Measurements from ENCODE around the gene POLR2A.
A peak's percentile ranks its signal among the peaks of the same experiment; 100 is the strongest.
"Not testable (repeated sequence)": the region's sequence is repeated elsewhere in the genome, so short reads cannot be mapped to it uniquely, and the experiment has no call there.

POLR2A gene

DNA sequence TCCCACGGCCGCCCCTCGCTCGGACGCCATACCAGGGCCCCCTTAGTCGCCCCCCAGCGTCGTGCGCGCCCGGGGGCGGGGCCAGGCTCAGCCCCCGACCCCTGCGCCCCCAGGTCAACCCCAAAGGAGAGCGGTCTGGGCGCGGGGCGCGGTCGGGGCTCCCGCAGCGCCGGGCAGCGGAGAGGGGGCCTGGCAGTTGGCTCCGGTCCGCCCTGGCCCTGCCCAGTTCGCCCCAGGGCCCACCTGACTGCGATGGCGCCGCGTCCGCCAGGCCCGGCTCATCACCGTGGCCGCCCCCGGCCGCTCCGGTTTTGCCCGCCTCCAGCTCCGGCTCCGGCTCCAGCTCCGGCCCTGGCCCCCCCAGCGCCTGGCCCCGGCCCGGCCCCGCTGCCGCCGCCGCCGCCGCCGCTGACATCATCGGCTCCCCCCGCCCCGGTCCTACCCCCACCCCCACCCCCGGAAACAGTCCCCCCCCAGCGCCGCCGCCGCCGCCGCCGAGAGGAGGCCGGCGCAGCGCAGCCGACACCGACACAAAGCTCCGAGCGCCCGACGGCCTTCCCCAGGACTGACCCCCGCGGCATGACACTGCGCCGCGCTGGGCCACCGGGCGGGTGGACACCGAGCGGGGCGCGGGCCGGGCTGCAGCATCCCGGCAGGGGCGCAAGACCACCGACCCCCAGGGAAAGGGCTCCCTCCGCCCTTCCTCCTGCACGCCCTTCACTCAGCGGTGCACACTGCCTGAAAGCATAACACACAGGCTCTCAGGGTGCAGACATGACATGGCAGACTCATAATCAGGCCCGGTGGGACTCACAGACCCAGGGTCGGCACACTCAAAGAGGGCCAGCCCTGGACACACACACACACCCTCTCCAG lies 4.7 kb upstream of the POLR2A start, which contains the start of gene ZBTB4:
Gene ZBTB4, minus strand, starts transcription at position 419 of the 876 bp plus-strand sequence. CDS start 12,830 bp downstream, outside the sequence.
- peak; percentile 64 for DNase-seq (ENCODE audit: low read depth)

DNA sequence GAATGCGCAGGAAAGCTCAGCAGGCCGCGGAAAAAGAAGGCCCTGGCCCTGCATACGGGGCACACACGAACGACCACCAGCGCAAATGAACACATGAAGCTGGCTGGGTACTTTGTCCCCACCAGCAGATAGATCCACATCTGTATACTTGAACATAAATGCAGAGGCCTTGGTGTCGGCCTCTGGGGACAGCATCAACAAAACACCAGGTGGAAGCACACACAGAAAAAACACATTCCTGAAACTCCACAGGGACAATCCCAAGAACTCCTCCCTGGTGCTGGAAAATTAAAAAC lies 4.1 kb upstream of the POLR2A start:
- no peak for DNase-seq (ENCODE audit: low read depth)

DNA sequence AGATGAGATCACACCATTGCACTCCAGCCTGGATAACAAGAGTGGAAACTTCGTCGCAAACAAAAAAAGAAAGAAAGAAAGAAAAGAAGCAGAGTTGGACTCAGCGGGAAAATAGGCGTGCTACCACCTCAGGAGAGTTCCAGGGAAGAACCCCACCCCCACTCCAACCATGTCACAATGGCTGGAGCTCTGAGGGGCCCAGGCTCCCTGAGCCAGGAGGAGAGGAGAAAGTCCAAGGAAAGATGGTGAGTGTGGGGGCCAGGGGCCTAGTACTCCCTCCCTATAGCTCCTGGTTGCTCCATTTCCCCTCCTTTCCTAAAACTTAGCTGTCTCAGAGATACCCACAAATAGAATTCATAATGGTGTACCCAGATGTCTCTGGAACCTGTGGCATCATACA lies 2.9 kb upstream of the POLR2A start, which contains the start of gene SLC35G6:
Gene SLC35G6, plus strand, starts transcription at position 172 of the 400 bp plus-strand sequence. Its CDS starts 71 bp downstream, at position 243.
- DNase-seq (ENCODE audit: low read depth), result not testable (repeated sequence)

GRCh38 chr17:7481842-7482741 lies 2.1 kb upstream of the POLR2A start:
- not testable (repeated sequence) for DNase-seq (ENCODE audit: low read depth)

DNA sequence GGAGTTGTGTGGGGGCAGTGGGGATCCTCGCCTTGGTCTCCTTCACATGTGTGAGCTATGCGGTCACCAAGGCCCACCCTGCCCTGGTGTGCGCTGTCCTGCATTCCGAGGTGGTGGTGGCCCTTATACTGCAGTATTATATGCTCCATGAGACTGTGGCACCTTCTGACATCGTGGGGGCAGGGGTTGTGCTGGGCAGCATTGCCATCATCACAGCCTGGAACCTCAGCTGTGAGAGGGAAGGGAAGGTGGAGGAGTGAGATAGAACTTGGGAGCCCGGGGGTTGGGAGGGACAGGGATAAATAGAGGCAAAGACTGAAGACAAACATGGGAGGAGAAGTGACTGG lies 1.5 kb upstream of the POLR2A start:
- DNase-seq (ENCODE audit: low read depth), result not testable (repeated sequence)

DNA sequence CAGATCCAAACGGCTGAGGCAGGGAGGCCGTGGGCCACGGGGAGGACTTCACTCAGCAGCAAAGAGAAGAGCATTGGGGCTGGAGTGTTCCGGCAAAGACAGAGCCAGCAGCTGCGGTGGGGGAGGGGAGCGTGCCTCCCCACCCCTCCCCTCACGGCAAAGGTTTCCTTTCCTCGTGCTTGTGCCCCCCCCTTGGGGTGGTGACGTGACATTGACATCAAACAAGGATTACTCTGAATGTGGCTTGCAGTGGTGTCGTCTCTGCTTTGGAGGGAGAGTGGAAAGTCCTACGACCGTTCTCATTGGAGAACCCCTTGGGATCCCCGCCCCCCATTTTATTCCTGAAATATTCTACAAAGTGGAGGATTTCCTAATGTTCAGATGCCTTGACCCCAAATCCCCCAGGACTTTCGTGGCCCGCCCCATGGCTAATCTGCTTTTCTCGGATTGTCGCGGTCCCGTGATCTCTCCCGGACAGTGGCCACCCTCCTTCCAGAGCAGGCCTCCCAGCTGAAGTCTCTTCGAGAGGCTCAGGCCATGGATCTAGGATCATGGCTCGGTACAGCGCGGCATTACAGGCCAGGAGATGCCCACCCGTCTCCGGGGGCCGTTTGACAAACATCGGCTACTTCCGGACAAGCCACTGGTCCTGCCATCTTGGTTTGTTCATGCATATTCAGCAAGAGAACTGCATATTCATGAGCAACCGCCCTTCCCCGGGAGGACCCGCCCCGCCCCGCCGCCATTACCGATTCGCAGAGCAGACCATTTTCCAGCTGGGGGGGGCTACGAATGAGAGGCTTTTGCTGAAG lies 705 bp upstream of the POLR2A start:
- DNase-seq (ENCODE audit: low read depth), result peak; percentile 94

GRCh38 chr17:7484919-7485377 lies 782 bp downstream of the POLR2A start:
- DNase-seq (ENCODE audit: low read depth), result no peak

GRCh38 chr17:7486181-7486580 lies 2.0 kb downstream of the POLR2A start:
- DNase-seq (ENCODE audit: low read depth), result no peak

GRCh38 chr17:7490144-7490543 lies 6.0 kb downstream of the POLR2A start:
- no peak for DNase-seq (ENCODE audit: low read depth)

GRCh38 chr17:7491583-7491982 lies 7.4 kb downstream of the POLR2A start:
- no peak for DNase-seq (ENCODE audit: low read depth)

DNA sequence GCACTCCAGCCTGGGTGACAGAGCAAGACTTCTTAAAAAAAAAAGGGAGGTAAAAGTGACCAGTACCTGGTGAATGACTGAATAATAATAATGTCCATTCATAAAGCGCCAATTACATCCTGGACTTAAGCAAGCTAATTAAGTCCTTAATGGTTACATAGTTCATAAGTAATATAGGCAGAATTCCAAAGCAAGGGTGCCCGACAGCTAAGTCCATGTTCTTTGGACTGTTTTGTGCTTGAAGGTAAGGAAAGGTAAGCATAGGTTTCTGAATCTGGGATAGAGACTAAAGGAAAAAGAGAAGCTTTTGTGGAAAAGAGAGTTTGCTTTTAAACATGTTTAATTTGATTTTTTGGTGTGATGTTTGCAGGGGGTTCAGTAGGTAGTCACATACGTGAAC lies 9.8 kb downstream of the POLR2A start:
- DNase-seq (ENCODE audit: low read depth), result no peak

DNA sequence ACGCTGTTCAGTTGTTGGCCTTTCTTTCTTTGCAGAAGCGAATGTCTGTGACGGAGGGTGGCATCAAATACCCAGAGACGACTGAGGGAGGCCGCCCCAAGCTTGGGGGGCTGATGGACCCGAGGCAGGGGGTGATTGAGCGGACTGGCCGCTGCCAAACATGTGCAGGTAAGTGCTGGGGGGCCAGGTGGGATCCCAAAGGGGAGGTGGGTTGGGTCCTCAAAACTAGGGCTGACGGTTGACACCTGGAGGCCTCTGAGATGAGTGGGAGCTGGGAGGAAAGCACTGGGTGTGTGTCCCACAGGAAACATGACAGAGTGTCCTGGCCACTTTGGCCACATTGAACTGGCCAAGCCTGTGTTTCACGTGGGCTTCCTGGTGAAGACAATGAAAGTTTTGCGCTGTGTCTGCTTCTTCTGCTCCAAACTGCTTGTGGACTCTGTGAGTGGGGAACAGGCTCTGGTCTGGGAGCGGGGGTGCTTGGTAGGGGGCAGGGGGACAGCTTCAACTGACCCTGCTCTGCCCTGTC lies 11.8 kb downstream of the POLR2A start:
- DNase-seq (ENCODE audit: low read depth), result no peak

DNA sequence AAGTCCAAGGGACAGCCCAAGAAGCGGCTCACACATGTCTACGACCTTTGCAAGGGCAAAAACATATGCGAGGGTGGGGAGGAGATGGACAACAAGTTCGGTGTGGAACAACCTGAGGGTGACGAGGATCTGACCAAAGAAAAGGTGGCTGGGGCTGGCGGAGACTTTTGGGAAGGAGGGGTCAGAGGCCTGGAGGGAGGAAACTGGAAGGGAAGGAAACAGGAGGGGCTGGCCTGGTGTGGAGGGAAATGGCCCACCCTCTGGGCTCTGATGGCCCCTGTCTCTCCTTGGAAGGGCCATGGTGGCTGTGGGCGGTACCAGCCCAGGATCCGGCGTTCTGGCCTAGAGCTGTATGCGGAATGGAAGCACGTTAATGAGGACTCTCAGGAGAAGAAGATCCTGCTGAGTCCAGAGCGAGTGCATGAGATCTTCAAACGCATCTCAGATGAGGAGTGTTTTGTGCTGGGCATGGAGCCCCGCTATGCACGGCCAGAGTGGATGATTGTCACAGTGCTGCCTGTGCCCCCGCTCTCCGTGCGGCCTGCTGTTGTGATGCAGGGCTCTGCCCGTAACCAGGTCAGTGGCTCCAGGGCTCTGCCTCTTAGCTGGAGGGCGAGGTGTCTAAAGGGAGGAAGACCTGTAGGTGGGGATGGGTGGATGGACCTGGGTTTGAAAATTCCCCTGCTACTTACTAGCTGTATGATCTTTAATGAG lies 12.5 kb downstream of the POLR2A start:
- no peak for DNase-seq (ENCODE audit: low read depth)

DNA sequence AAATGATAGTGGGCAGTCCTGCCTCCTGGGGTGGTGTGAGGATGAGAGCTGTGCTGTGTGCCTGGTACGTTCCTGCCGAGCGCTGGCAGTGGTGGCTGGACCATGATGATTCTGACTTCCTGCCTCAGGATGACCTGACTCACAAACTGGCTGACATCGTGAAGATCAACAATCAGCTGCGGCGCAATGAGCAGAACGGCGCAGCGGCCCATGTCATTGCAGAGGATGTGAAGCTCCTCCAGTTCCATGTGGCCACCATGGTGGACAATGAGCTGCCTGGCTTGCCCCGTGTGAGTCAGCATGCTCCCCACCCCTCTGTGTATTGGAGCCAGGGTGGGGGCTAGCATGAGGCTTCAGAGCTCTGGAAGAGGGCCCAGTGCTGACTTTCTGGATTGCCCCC lies 13.1 kb downstream of the POLR2A start:
- no peak for DNase-seq (ENCODE audit: low read depth)

DNA sequence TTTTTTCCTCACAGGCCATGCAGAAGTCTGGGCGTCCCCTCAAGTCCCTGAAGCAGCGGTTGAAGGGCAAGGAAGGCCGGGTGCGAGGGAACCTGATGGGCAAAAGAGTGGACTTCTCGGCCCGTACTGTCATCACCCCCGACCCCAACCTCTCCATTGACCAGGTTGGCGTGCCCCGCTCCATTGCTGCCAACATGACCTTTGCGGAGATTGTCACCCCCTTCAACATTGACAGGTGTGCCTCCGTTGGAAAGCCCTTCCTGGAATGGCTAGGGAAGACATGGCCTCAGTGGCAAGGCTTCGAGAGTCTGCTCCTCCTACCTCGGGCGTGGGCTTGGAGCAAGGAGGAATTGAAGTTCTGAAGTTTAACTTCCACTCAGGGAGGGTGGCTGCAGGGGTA lies 13.5 kb downstream of the POLR2A start:
- DNase-seq (ENCODE audit: low read depth), result no peak

DNA sequence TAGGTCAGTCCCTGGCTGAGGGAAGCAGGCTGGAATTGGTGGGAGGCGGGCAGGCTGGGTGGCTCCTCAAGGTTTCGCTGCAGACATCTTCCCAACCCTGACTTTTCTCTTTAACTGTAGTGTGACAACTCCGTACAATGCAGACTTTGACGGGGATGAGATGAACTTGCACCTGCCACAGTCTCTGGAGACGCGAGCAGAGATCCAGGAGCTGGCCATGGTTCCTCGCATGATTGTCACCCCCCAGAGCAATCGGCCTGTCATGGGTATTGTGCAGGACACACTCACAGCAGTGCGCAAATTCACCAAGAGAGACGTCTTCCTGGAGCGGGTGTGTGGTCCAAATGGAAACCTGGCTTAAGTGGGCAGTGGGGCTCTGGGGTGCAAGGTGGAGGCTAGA lies 15.0 kb downstream of the POLR2A start:
- DNase-seq (ENCODE audit: low read depth), result no peak

DNA sequence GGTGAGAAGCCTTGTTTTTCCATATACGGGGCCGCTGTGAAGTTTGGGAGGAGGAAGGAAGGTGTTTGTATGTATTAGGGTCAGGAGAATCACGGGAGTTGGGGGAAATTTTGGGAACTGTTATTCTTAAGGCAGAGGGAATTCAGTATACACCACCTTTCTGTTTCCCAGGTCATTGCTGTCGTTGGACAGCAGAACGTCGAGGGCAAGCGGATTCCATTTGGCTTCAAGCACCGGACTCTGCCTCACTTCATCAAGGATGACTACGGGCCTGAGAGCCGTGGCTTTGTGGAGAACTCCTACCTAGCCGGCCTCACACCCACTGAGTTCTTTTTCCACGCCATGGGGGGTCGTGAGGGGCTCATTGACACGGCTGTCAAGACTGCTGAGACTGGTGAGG lies 17.6 kb downstream of the POLR2A start:
- DNase-seq (ENCODE audit: low read depth), result no peak

- no peak for DNase-seq (ENCODE audit: low read depth)
Measured at GRCh38 chr17:7502171-7502847, 18.1 kb downstream of the POLR2A start.

DNA sequence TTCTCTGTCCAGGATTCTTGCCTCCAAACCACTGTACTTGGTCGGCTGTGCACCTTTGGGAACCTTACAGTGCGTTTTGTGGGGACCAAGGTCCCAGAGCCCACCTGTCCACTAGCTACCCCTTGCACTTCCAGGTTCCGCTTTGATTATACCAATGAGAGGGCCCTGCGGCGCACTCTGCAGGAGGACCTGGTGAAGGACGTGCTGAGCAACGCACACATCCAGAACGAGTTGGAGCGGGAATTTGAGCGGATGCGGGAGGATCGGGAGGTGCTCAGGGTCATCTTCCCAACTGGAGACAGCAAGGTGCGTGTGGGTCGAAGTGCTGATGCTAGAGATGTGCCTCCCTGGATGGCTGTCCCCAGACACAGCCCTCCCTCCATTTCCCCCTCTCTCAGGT lies 18.8 kb downstream of the POLR2A start:
- no peak for DNase-seq (ENCODE audit: low read depth)

DNA sequence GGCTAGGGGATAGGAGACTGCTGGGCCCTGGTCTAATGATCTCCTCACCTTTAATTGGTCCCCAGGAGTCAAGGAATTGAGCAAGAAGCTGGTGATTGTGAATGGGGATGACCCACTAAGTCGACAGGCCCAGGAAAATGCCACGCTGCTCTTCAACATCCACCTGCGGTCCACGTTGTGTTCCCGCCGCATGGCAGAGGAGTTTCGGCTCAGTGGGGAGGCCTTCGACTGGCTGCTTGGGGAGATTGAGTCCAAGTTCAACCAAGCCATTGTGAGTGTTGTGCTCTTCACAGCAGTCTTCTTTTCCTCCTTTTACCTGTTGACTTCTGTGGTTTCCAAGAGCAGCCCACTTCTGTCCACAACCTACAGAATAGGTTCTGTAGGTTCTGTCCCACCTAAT lies 19.4 kb downstream of the POLR2A start:
- no peak for DNase-seq (ENCODE audit: low read depth)
